ENCODE measurements around the gene SLC16A4.
"Not testable (repeated sequence)": the region's sequence is repeated elsewhere in the genome, so short reads cannot be mapped to it uniquely, and the experiment has no call there.

The SLC16A4 gene

GRCh38 chr1:110408488-110408887 is 17.7 kb upstream of the SLC16A4 start:
- DNase-seq (ENCODE audit: low spot score): peak; percentile 46

- peak; percentile 95 for DNase-seq (ENCODE audit: low spot score)
Measured at GRCh38 chr1:110407260-110408210, 16.7 kb upstream of the SLC16A4 start, which contains the start of gene LAMTOR5. Gene LAMTOR5 (minus strand): TSS chr1:110407694. CDS start chr1:110407620, 74 bp downstream.

GRCh38 chr1:110406407-110406806 is 15.6 kb upstream of the SLC16A4 start:
- DNase-seq (ENCODE audit: low spot score): not testable (repeated sequence)

GRCh38 chr1:110404401-110404800 is 13.6 kb upstream of the SLC16A4 start:
- no peak for DNase-seq (ENCODE audit: low spot score)

GRCh38 chr1:110403805-110404204 is 13.0 kb upstream of the SLC16A4 start:
- DNase-seq (ENCODE audit: low spot score): no peak

- not testable (repeated sequence) for DNase-seq (ENCODE audit: low spot score)
Measured at GRCh38 chr1:110396259-110396958, 5.6 kb upstream of the SLC16A4 start.

GRCh38 chr1:110394493-110394820 is 3.6 kb upstream of the SLC16A4 start:
- no peak for DNase-seq (ENCODE audit: low spot score)

GRCh38 chr1:110393691-110394492 is 3.1 kb upstream of the SLC16A4 start:
- DNase-seq (ENCODE audit: low spot score): no peak

GRCh38 chr1:110393286-110393685 is 2.5 kb upstream of the SLC16A4 start:
- DNase-seq (ENCODE audit: low spot score): no peak

GRCh38 chr1:110390096-110390495 is 730 bp downstream of the SLC16A4 start:
- no peak for DNase-seq (ENCODE audit: low spot score)

- no peak for DNase-seq (ENCODE audit: low spot score)
Measured at GRCh38 chr1:110387048-110387754, 3.6 kb downstream of the SLC16A4 start.

GRCh38 chr1:110385369-110385768 is 5.5 kb downstream of the SLC16A4 start:
- no peak for DNase-seq (ENCODE audit: low spot score)

- DNase-seq (ENCODE audit: low spot score): no peak
Measured at GRCh38 chr1:110384581-110385321, 6.1 kb downstream of the SLC16A4 start.

GRCh38 chr1:110383251-110383990 is 7.4 kb downstream of the SLC16A4 start:
- DNase-seq (ENCODE audit: low spot score): no peak

- no peak for DNase-seq (ENCODE audit: low spot score)
Measured at GRCh38 chr1:110380672-110381283, 10.0 kb downstream of the SLC16A4 start.

- DNase-seq (ENCODE audit: low spot score): no peak
Measured at GRCh38 chr1:110375490-110375889, 15.3 kb downstream of the SLC16A4 start.

- DNase-seq (ENCODE audit: low spot score): peak; percentile 14
Measured at GRCh38 chr1:110370827-110371226, 20.0 kb downstream of the SLC16A4 start.

- DNase-seq (ENCODE audit: low spot score): no peak
Measured at GRCh38 chr1:110364221-110364620, 26.6 kb downstream of the SLC16A4 start.

- no peak for DNase-seq (ENCODE audit: low spot score)
Measured at GRCh38 chr1:110361856-110362255, 29.0 kb downstream of the SLC16A4 start.

- DNase-seq (ENCODE audit: low spot score): no peak
Measured at GRCh38 chr1:110360431-110360830, 30.4 kb downstream of the SLC16A4 start.

Measured in hematopoietic multipotent progenitor cell treated with erythropoietin and hydrocortisone succinate and interleukin-3 and kit ligand, for 17 days (in vitro differentiated cells).